SK-N-SH (cell line): ENCODE results near the gene PASK. TPM values are rescaled to one million over a fixed set of nuclear protein-coding genes. Genes with fewer than 3 reads are reported as not detected.

Experiments
- CTCF ChIA-PET: fragments of 300-600, 350-600 bp; formaldehyde crosslinking; extraction: SDS; loops from one replicate; lab custom pipeline; 2021; lab: Yijun Ruan, JAX
- POLR2A ChIA-PET: fragments of 350-600 bp; sonication (Branson Sonifier 250); formaldehyde crosslinking; extraction: SDS; loops from one replicate; lab custom pipeline; 2020; ENCODE audit warnings: antibody characterized with exemption, inconsistent platforms; lab: Yijun Ruan, JAX
- DNase-seq: peaks from one replicate; pipeline ENCODE4 v3.0.0; 2012
- H2AFZ ChIP-seq: fragments of 200-600 bp; sonication (generic); 2 replicates; pipeline ENCODE4 v1.8.1; 2016; ENCODE audit warnings: antibody characterized with exemption, mild to moderate bottlenecking, low read depth
- H3F3A ChIP-seq: fragments of 200-600 bp; sonication (generic); replicated peaks from 2 replicates; pipeline ENCODE3; 2016; ENCODE audit warnings: antibody characterized with exemption, mild to moderate bottlenecking; ENCODE audit not compliant: insufficient read depth
- H3K27ac ChIP-seq, 2 experiments: fragments of 200-500 bp in 1 of 2; fragments of 200-600 bp in 1 of 2; sonication (Bioruptor generic) in 1 of 2; sonication (generic), shearing (Covaris generic) in 1 of 2; 2 replicates each; pipeline versions ENCODE4 v1.5.1 to v1.6.1; 2014 to 2016; ENCODE audit warnings: low read depth in 2 of 2, inconsistent platforms in 1 of 2, low read length in 1 of 2, mild to moderate bottlenecking in 1 of 2, mixed read lengths in 1 of 2
- H3K27me3 ChIP-seq: fragments of 200-600 bp; sonication (generic), shearing (Covaris generic); 2 replicates; pipeline ENCODE4 v1.6.1; 2016; ENCODE audit warnings: mixed run types; ENCODE audit not compliant: insufficient read depth
- H3K36me3 ChIP-seq, 2 experiments: fragments of 200-500 bp in 1 of 2; fragments of 200-600 bp in 1 of 2; sonication (Bioruptor generic) in 1 of 2; sonication (generic) in 1 of 2; replicated peaks in 1 of 2; 2 replicates each; pipeline versions ENCODE3 to v1.5.1; 2014 to 2016; ENCODE audit warnings: low read length in 1 of 2, mild to moderate bottlenecking in 1 of 2; ENCODE audit not compliant: insufficient read depth in 2 of 2, control insufficient read depth in 1 of 2
- H3K4me1 ChIP-seq, 2 experiments: fragments of 200-500 bp in 1 of 2; fragments of 200-600 bp in 1 of 2; sonication (Bioruptor generic) in 1 of 2; sonication (generic), shearing (Covaris generic) in 1 of 2; 2 replicates each; pipeline versions ENCODE4 v1.5.1 to v1.6.1; 2014 to 2016; ENCODE audit warnings: low read depth in 1 of 2, low read length in 1 of 2, mixed run types in 1 of 2; ENCODE audit not compliant: insufficient read depth in 2 of 2, control insufficient read depth in 1 of 2
- H3K4me2 ChIP-seq: fragments of 200-600 bp; sonication (generic), shearing (Covaris generic); 2 replicates; pipeline ENCODE4 v1.6.1; 2017; ENCODE audit warnings: mixed run types
- H3K4me3 ChIP-seq, 2 experiments: fragments of 200-500 bp in 1 of 2; fragments of 200-600 bp in 1 of 2; sonication (Bioruptor generic) in 1 of 2; sonication (generic), shearing (Covaris generic) in 1 of 2; 2 replicates each; pipeline versions ENCODE4 v1.5.1 to v1.8.1; 2014 to 2016; ENCODE audit warnings: low read depth in 2 of 2, inconsistent platforms in 1 of 2, low read length in 1 of 2, mild to moderate bottlenecking in 1 of 2, mixed read lengths in 1 of 2, moderate library complexity in 1 of 2
- H3K79me2 ChIP-seq: fragments of 200-600 bp; sonication (generic); 2 replicates; pipeline ENCODE4 v1.8.1; 2017; ENCODE audit warnings: mild to moderate bottlenecking; ENCODE audit not compliant: insufficient read depth
- H3K9ac ChIP-seq: fragments of 200-600 bp; sonication (generic); 2 replicates; pipeline ENCODE4 v1.6.1; 2017; ENCODE audit warnings: mixed run types
- H3K9me2 ChIP-seq: fragments of 200-600 bp; sonication (generic); 2 replicates; pipeline ENCODE4 v1.6.1; 2017; ENCODE audit warnings: mixed run types
- H3K9me3 ChIP-seq: fragments of 200-600 bp; sonication (generic); 2 replicates; pipeline ENCODE4 v1.6.1; 2017; ENCODE audit warnings: mixed run types, mild to moderate bottlenecking, moderate library complexity
- H4K20me1 ChIP-seq: fragments of 200-600 bp; sonication (generic); 2 replicates; pipeline ENCODE4 v1.6.1; 2017; ENCODE audit warnings: mild to moderate bottlenecking, mixed run types; ENCODE audit not compliant: insufficient read depth
- CHD2 ChIP-seq: fragments of 150-350 bp; IDR thresholded peaks from 2 replicates; pipeline ENCODE4 v1.6.1; 2018; ENCODE audit warnings: low read length; ENCODE audit not compliant: partially characterized antibody
- ELF1 ChIP-seq: IDR thresholded peaks from 2 replicates; pipeline ENCODE4 v1.4.0; 2012
- EP300 ChIP-seq, 2 experiments: IDR thresholded peaks; 2 replicates each; pipeline versions ENCODE4 v1.4.0 to v1.6.1; 2012; ENCODE audit warnings: borderline replicate concordance in 1 of 2, low read depth in 1 of 2, low read length in 1 of 2
- EZH2phosphoT487 ChIP-seq: fragments of 200-600 bp; sonication (generic); IDR thresholded peaks from 2 replicates; pipeline ENCODE4 v1.6.1; 2017; ENCODE audit warnings: low read depth, mixed run types, mild to moderate bottlenecking, antibody characterized with exemption, moderate library complexity, borderline replicate concordance
- FOSL2 ChIP-seq: IDR thresholded peaks from 2 replicates; pipeline ENCODE4 v1.4.0; 2012; ENCODE audit warnings: low read depth, mild to moderate bottlenecking, moderate library complexity, borderline replicate concordance
- FOXJ3 ChIP-seq: sonication (generic); formaldehyde crosslinking; IDR thresholded peaks from 2 replicates; pipeline ENCODE4 v1.5.1; 2020; ENCODE audit warnings: mild to moderate bottlenecking, missing genetic modification reagents
- GABPA ChIP-seq: IDR thresholded peaks from 2 replicates; pipeline ENCODE4 v1.4.0; 2012; ENCODE audit warnings: low read depth, mild to moderate bottlenecking
- GATA2 ChIP-seq: sonication (generic); formaldehyde crosslinking; IDR thresholded peaks from 2 replicates; pipeline ENCODE4 v1.5.0; 2020; ENCODE audit warnings: mild to moderate bottlenecking, missing genetic modification reagents
- MEF2A ChIP-seq: IDR thresholded peaks from 2 replicates; pipeline ENCODE4 v1.4.0; 2012; ENCODE audit warnings: low read depth, borderline replicate concordance
- MXI1 ChIP-seq: IDR thresholded peaks from 2 replicates; pipeline ENCODE4 v1.6.1; 2012; ENCODE audit warnings: mild to moderate bottlenecking, low read depth, low read length, improper control_type of control experiment
- NRF1 ChIP-seq: IDR thresholded peaks from 2 replicates; pipeline ENCODE4 v1.6.1; 2012; ENCODE audit warnings: low read depth, mild to moderate bottlenecking, low read length
- RCOR1 ChIP-seq: fragments of 150-350 bp; IDR thresholded peaks from 2 replicates; pipeline ENCODE4 v1.6.1; 2017; ENCODE audit warnings: antibody characterized with exemption, low read length
- RXRA ChIP-seq: IDR thresholded peaks from 2 replicates; pipeline ENCODE4 v1.4.0; 2012; ENCODE audit warnings: low read depth, mild to moderate bottlenecking, borderline replicate concordance
- SMC3 ChIP-seq: IDR thresholded peaks from 2 replicates; pipeline ENCODE4 v1.6.1; 2012; ENCODE audit warnings: low read depth, low read length, improper control_type of control experiment
- TEAD4 ChIP-seq: IDR thresholded peaks from 2 replicates; pipeline ENCODE4 v1.4.0; 2012; ENCODE audit warnings: mild to moderate bottlenecking, borderline replicate concordance; ENCODE audit not compliant: insufficient read depth
- WGBS: methylation state at CpG from one replicate; pipeline ENCODE4 v1.1.6; 2017; ENCODE audit warnings: low lambda C conversion rate; 5-methylcytosine and 5-hydroxymethylcytosine counted together
- polyA plus RNA-seq, 3 experiments: library from polyadenylated mRNA; depleted of rRNA; stranded (reverse); fragments of >200 nt; gene quantifications; 2 replicates each; pipeline ENCODE4 v1.2.3, GENCODE V29; 2012
- TF ChIP-seq, protein P1 (sequence below): fragments of 150-350 bp; IDR thresholded peaks from 2 replicates; pipeline ENCODE4 v1.6.1; 2016; ENCODE audit warnings: mild to moderate bottlenecking, low read depth, low read length
- TF ChIP-seq, protein P2 (sequence below): IDR thresholded peaks from 2 replicates; pipeline ENCODE4 v1.4.0; 2012; ENCODE audit warnings: low read depth, borderline replicate concordance
- TF ChIP-seq, protein P3 (sequence below): IDR thresholded peaks from 2 replicates; pipeline ENCODE4 v1.6.1; 2012; ENCODE audit warnings: mild to moderate bottlenecking, low read depth, low read length, moderate library complexity
- TF ChIP-seq, protein P4 (sequence below): fragments of 150-350 bp; IDR thresholded peaks from 2 replicates; pipeline ENCODE4 v1.6.1; 2017; ENCODE audit warnings: antibody characterized with exemption, low read length, low read depth, borderline replicate concordance

The PASK gene
- polyA plus RNA-seq, 1 of the 3 experiments (the other 2 are of a cell fraction), result 6.3 TPM

DNA sequence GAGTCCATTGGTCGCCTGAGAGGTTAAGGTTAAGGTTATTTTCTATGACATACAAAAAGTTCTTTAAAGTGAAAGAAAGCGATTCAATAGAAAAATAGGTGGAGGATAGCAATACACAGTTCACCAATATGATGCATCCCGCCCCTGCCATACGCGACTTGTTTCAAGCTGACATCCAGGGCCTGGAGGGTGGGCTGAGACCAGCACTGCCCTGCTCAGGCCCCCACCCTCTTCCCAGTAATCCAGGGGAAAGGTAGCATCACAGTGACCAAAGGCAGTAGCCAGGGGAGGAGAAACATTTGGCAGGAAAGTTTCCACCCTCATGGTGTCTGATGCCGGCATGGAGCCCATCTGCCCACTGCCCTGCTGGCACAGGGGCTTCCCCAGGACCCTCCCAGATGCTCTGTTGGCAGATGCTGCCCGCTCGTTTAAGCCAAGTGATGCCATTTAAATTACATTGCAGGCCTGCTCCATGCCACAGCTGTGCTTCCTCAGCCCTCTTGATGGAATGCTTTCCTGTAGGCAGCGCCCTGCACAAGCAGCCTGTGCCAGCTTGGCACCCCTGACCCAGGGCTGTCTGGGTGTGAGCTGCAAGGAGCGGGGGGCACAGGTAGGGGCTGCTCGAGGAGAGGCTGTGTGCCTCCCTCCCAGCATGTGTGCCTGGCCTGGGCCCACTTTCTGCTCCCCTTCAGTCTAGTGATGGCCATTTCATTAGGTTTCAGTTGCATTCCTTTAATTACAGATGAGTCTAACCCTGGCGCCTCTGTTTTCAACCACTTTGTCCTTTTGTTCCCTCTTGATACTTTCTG lies 28.5 kb upstream of the PASK start:
- no peak overlapping the region for H3K4me2 ChIP-seq
- H4K20me1 ChIP-seq, result no peaks in the 10 kb centered on the region
- H3K27me3 ChIP-seq, result no peaks in the 10 kb centered on the region
- peaks cover 3 to 5% of the 10 kb centered on the region in 2 experiments for H3K36me3 ChIP-seq
- TF ChIP-seq EP300 (IDR thresholded peaks at IDR 0.05; ENCODE audit: borderline replicate concordance in 1 of 2, low read depth in 1 of 2, low read length in 1 of 2) (no peak), FOSL2 (no peak), TEAD4 (no peak), GATA2 (CRISPR knock-in tag) (no peak), RCOR1 (no peak), EZH2phosphoT487 (no peak), MEF2A (no peak), NRF1 (no peak)
- H3K9me2 ChIP-seq, result no peaks in the 10 kb centered on the region
- peaks cover 0 to 5% of the 10 kb centered on the region in 2 experiments; a peak in 1 of 4 replicates for H3K4me1 ChIP-seq
- H3K4me3 ChIP-seq, result no peak overlapping the region
- no peaks in the 10 kb centered on the region for H3K79me2 ChIP-seq
- ChIA-PET CTCF (no interaction called here), POLR2A (no interaction called here)
- WGBS, result 95% methylated on average over 9 of the region's 12 CpGs
- no peaks in the 10 kb centered on the region for H3F3A ChIP-seq
- no peaks in the 10 kb centered on the region for H3K9me3 ChIP-seq
- no peak overlapping the region for H3K9ac ChIP-seq
- no peak for DNase-seq
- H3K27ac ChIP-seq, result no peak overlapping the region
- no peak overlapping the region for H2AFZ ChIP-seq

DNA sequence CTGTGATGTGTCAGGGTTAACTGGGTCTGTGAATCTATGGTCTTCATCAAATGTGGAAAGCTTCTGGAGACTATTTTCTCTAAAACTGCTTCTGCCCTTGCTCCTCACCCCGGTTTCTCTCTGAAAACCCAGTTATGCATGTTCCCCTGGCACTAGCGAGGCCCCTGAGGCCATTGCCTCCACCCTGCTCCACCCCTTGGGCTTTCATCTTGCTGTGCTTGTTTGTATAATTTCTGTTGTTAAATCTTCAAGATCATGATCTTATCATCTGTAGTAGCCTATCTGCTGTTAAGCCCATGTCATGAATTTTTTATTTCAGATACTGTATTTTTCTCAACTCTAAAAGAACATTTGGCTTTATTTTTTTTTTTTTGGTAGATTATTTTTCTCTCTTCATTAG lies 24.3 kb upstream of the PASK start:
- no peak for DNase-seq
- Histone ChIP-seq H3K9me2 (no peaks in the 10 kb centered on the region), H3K27ac (no peak overlapping the region), H3K4me3 (no peak overlapping the region), H3F3A (no peaks in the 10 kb centered on the region), H3K9ac (no peak overlapping the region), H4K20me1 (no peaks in the 10 kb centered on the region), H3K27me3 (no peaks in the 10 kb centered on the region), H3K36me3 (peaks cover 28 to 31% of the 10 kb centered on the region in 2 experiments), H3K4me1 (peaks cover 0 to 5% of the 10 kb centered on the region in 2 experiments; a peak in 1 of 4 replicates), H3K9me3 (peaks cover 3% of the 10 kb centered on the region; the same call in 1 of the 2 replicates), H2AFZ (no peak overlapping the region), H3K79me2 (no peaks in the 10 kb centered on the region), H3K4me2 (no peak overlapping the region)
- POLR2A ChIA-PET, result no interaction called here
- 74% methylated on average over 2 of the region's 2 CpGs for WGBS
- CTCF ChIA-PET, result interaction anchor here (1.2 kb wide), 1 partner anchor 23 kb away, joined by 4 read pairs; no protein-coding TSS in a partner anchor
- TF ChIP-seq RCOR1, result no peak
- no peak for TF ChIP-seq MXI1
- no peak for TF ChIP-seq GABPA
- TF ChIP-seq SMC3, result no peak
- no peak for TF ChIP-seq FOXJ3 (CRISPR knock-in tag)
- TF ChIP-seq, protein P1, sequence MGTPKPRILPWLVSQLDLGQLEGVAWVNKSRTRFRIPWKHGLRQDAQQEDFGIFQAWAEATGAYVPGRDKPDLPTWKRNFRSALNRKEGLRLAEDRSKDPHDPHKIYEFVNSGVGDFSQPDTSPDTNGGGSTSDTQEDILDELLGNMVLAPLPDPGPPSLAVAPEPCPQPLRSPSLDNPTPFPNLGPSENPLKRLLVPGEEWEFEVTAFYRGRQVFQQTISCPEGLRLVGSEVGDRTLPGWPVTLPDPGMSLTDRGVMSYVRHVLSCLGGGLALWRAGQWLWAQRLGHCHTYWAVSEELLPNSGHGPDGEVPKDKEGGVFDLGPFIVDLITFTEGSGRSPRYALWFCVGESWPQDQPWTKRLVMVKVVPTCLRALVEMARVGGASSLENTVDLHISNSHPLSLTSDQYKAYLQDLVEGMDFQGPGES, result no peak
- TF ChIP-seq ELF1, result no peak
- TF ChIP-seq, protein P2, sequence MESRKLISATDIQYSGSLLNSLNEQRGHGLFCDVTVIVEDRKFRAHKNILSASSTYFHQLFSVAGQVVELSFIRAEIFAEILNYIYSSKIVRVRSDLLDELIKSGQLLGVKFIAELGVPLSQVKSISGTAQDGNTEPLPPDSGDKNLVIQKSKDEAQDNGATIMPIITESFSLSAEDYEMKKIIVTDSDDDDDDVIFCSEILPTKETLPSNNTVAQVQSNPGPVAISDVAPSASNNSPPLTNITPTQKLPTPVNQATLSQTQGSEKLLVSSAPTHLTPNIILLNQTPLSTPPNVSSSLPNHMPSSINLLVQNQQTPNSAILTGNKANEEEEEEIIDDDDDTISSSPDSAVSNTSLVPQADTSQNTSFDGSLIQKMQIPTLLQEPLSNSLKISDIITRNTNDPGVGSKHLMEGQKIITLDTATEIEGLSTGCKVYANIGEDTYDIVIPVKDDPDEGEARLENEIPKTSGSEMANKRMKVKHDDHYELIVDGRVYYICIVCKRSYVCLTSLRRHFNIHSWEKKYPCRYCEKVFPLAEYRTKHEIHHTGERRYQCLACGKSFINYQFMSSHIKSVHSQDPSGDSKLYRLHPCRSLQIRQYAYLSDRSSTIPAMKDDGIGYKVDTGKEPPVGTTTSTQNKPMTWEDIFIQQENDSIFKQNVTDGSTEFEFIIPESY, result no peak
- no peak for TF ChIP-seq CHD2
- TF ChIP-seq, protein P3, sequence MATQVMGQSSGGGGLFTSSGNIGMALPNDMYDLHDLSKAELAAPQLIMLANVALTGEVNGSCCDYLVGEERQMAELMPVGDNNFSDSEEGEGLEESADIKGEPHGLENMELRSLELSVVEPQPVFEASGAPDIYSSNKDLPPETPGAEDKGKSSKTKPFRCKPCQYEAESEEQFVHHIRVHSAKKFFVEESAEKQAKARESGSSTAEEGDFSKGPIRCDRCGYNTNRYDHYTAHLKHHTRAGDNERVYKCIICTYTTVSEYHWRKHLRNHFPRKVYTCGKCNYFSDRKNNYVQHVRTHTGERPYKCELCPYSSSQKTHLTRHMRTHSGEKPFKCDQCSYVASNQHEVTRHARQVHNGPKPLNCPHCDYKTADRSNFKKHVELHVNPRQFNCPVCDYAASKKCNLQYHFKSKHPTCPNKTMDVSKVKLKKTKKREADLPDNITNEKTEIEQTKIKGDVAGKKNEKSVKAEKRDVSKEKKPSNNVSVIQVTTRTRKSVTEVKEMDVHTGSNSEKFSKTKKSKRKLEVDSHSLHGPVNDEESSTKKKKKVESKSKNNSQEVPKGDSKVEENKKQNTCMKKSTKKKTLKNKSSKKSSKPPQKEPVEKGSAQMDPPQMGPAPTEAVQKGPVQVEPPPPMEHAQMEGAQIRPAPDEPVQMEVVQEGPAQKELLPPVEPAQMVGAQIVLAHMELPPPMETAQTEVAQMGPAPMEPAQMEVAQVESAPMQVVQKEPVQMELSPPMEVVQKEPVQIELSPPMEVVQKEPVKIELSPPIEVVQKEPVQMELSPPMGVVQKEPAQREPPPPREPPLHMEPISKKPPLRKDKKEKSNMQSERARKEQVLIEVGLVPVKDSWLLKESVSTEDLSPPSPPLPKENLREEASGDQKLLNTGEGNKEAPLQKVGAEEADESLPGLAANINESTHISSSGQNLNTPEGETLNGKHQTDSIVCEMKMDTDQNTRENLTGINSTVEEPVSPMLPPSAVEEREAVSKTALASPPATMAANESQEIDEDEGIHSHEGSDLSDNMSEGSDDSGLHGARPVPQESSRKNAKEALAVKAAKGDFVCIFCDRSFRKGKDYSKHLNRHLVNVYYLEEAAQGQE, result no peak
- TF ChIP-seq RXRA, result no peak
- TF ChIP-seq, protein P4, sequence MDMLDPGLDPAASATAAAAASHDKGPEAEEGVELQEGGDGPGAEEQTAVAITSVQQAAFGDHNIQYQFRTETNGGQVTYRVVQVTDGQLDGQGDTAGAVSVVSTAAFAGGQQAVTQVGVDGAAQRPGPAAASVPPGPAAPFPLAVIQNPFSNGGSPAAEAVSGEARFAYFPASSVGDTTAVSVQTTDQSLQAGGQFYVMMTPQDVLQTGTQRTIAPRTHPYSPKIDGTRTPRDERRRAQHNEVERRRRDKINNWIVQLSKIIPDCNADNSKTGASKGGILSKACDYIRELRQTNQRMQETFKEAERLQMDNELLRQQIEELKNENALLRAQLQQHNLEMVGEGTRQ, result no peak
